ENCODE data around the gene SLC4A2.
A peak's percentile ranks its signal among the peaks of the same experiment; 100 is the strongest.

Gene SLC4A2

GRCh38 chr7:151047976-151048815, 11.2 kb upstream of the SLC4A2 start, which contains the start of gene ASIC3:
ASIC3 (plus strand) TSS chr7:151048531; CDS start chr7:151048886, 355 bp downstream.
- no peaks in the 10 kb centered on the region for H3K4me1 ChIP-seq (ENCODE audit: control insufficient read depth, low read depth, low read length)
- H3K27me3 ChIP-seq (ENCODE audit: control insufficient read depth, insufficient read depth, low read length), result peaks cover 33% of the 10 kb centered on the region
- H3K4me3 ChIP-seq (ENCODE audit: low read length), result no peak within 1 kb of the TSS
- no peak within 1 kb of the TSS for H3K27ac ChIP-seq (ENCODE audit: low read length)
- H3K36me3 ChIP-seq (ENCODE audit: control insufficient read depth, low read depth, low read length), result no peaks in the 10 kb centered on the region
- no peak within 1 kb of the TSS for H3K9ac ChIP-seq (ENCODE audit: low read length)
- H3K9me3 ChIP-seq (ENCODE audit: control insufficient read depth, low read depth, low read length), result no peaks in the 10 kb centered on the region

DNA sequence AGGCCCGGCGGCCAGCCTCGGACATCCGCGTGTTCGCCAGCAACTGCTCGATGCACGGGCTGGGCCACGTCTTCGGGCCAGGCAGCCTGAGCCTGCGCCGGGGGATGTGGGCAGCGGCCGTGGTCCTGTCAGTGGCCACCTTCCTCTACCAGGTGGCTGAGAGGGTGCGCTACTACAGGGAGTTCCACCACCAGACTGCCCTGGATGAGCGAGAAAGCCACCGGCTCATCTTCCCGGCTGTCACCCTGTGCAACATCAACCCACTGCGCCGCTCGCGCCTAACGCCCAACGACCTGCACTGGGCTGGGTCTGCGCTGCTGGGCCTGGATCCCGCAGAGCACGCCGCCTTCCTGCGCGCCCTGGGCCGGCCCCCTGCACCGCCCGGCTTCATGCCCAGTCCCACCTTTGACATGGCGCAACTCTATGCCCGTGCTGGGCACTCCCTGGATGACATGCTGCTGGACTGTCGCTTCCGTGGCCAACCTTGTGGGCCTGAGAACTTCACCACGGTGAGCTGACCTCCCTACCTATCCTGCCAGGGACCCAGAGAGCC, 10.4 kb upstream of the SLC4A2 start:
- no peak overlapping the region for H3K4me3 ChIP-seq (ENCODE audit: low read length)
- no peaks in the 10 kb centered on the region for H3K9me3 ChIP-seq (ENCODE audit: control insufficient read depth, low read depth, low read length)
- H3K4me1 ChIP-seq (ENCODE audit: control insufficient read depth, low read depth, low read length), result no peaks in the 10 kb centered on the region
- H3K27ac ChIP-seq (ENCODE audit: low read length), result no peak overlapping the region
- no peaks in the 10 kb centered on the region for H3K36me3 ChIP-seq (ENCODE audit: control insufficient read depth, low read depth, low read length)
- H3K27me3 ChIP-seq (ENCODE audit: control insufficient read depth, insufficient read depth, low read length), result peaks cover 33% of the 10 kb centered on the region
- H3K9ac ChIP-seq (ENCODE audit: low read length), result no peak overlapping the region

DNA sequence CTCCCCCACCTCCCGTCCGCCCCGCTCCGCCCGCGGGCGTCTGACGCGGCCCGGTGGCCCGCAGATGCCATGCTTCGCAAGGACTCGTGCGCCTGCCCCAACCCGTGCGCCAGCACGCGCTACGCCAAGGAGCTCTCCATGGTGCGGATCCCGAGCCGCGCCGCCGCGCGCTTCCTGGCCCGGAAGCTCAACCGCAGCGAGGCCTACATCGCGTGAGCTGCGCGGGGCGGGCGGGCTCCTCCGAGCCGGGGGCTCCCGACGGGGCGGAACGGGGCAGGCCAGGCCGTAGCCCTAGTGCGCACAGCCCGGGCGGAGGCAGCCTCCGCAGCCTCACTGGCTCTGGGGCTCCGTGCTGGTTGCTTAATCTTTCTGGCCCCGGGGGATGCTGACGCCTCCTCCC, 8.3 kb upstream of the SLC4A2 start:
- no peaks in the 10 kb centered on the region for H3K9me3 ChIP-seq (ENCODE audit: control insufficient read depth, low read depth, low read length)
- H3K27me3 ChIP-seq (ENCODE audit: control insufficient read depth, insufficient read depth, low read length), result peaks cover 39% of the 10 kb centered on the region
- H3K9ac ChIP-seq (ENCODE audit: low read length), result no peak overlapping the region
- H3K4me1 ChIP-seq (ENCODE audit: control insufficient read depth, low read depth, low read length), result no peaks in the 10 kb centered on the region
- H3K27ac ChIP-seq (ENCODE audit: low read length), result no peak overlapping the region
- H3K4me3 ChIP-seq (ENCODE audit: low read length), result peak overlapping the region; percentile 22
- no peaks in the 10 kb centered on the region for H3K36me3 ChIP-seq (ENCODE audit: control insufficient read depth, low read depth, low read length)

GRCh38 chr7:151053096-151053495, 6.3 kb upstream of the SLC4A2 start:
- no peak overlapping the region for H3K9ac ChIP-seq (ENCODE audit: low read length)
- no peaks in the 10 kb centered on the region for H3K9me3 ChIP-seq (ENCODE audit: control insufficient read depth, low read depth, low read length)

GRCh38 chr7:151053751-151054150, 5.6 kb upstream of the SLC4A2 start:
- H3K27ac ChIP-seq (ENCODE audit: low read length), result no peak overlapping the region
- H3K9ac ChIP-seq (ENCODE audit: low read length), result no peak overlapping the region
- peaks cover 11% of the 10 kb centered on the region for H3K4me1 ChIP-seq (ENCODE audit: control insufficient read depth, low read depth, low read length)
- H3K9me3 ChIP-seq (ENCODE audit: control insufficient read depth, low read depth, low read length), result no peaks in the 10 kb centered on the region
- H3K27me3 ChIP-seq (ENCODE audit: control insufficient read depth, insufficient read depth, low read length), result peaks cover 55% of the 10 kb centered on the region
- no peaks in the 10 kb centered on the region for H3K36me3 ChIP-seq (ENCODE audit: control insufficient read depth, low read depth, low read length)
- no peak overlapping the region for H3K4me3 ChIP-seq (ENCODE audit: low read length)

More at GRCh38 chr7:151053096-151053495, 6.3 kb upstream of the SLC4A2 start:
- Histone ChIP-seq H3K27me3 (ENCODE audit: control insufficient read depth, insufficient read depth, low read length) (peaks cover 52% of the 10 kb centered on the region), H3K4me3 (ENCODE audit: low read length) (no peak overlapping the region), H3K36me3 (ENCODE audit: control insufficient read depth, low read depth, low read length) (no peaks in the 10 kb centered on the region), H3K27ac (ENCODE audit: low read length) (no peak overlapping the region), H3K4me1 (ENCODE audit: control insufficient read depth, low read depth, low read length) (peaks cover 6% of the 10 kb centered on the region)

DNA sequence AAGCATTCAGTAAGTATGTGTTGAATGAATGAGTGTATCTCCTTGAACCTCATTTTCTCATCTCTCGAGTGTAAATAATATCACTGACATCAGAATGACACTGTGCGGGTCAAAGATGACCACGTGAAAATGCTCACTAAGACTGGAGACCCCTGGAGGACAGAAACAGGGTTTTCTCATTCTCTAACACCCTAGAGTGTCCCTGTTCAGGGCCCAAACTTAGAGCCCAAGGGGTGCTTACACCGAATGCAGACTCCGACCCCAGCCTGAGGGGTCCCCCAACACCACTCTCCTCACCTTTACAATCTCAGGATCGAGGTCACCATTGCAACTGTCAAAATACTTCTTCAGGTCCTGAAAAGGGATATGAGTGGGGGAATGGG, 3.1 kb upstream of the SLC4A2 start:
- Histone ChIP-seq H3K27me3 (ENCODE audit: control insufficient read depth, insufficient read depth, low read length) (peaks cover 50% of the 10 kb centered on the region), H3K9me3 (ENCODE audit: control insufficient read depth, low read depth, low read length) (no peaks in the 10 kb centered on the region), H3K4me3 (ENCODE audit: low read length) (no peak overlapping the region), H3K4me1 (ENCODE audit: control insufficient read depth, low read depth, low read length) (peaks cover 22% of the 10 kb centered on the region), H3K36me3 (ENCODE audit: control insufficient read depth, low read depth, low read length) (no peaks in the 10 kb centered on the region), H3K9ac (ENCODE audit: low read length) (no peak overlapping the region), H3K27ac (ENCODE audit: low read length) (no peak overlapping the region)

GRCh38 chr7:151056666-151057505, 2.5 kb upstream of the SLC4A2 start:
- no peak overlapping the region for H3K27ac ChIP-seq (ENCODE audit: low read length)
- no peaks in the 10 kb centered on the region for H3K9me3 ChIP-seq (ENCODE audit: control insufficient read depth, low read depth, low read length)
- peaks cover 28% of the 10 kb centered on the region for H3K4me1 ChIP-seq (ENCODE audit: control insufficient read depth, low read depth, low read length)
- peaks cover 49% of the 10 kb centered on the region for H3K27me3 ChIP-seq (ENCODE audit: control insufficient read depth, insufficient read depth, low read length)
- H3K36me3 ChIP-seq (ENCODE audit: control insufficient read depth, low read depth, low read length), result no peaks in the 10 kb centered on the region
- peak overlapping the region; percentile 84 for H3K4me3 ChIP-seq (ENCODE audit: low read length)
- H3K9ac ChIP-seq (ENCODE audit: low read length), result no peak overlapping the region

GRCh38 chr7:151057506-151057988, 1.8 kb upstream of the SLC4A2 start, which contains the start of gene CDK5:
CDK5 (minus strand) TSS chr7:151057897; CDS start chr7:151057848, 49 bp downstream.
- Histone ChIP-seq H3K36me3 (ENCODE audit: control insufficient read depth, low read depth, low read length) (no peaks in the 10 kb centered on the region), H3K27me3 (ENCODE audit: control insufficient read depth, insufficient read depth, low read length) (peaks cover 43% of the 10 kb centered on the region), H3K27ac (ENCODE audit: low read length) (no peak within 1 kb of the TSS), H3K4me1 (ENCODE audit: control insufficient read depth, low read depth, low read length) (peaks cover 31% of the 10 kb centered on the region), H3K4me3 (ENCODE audit: low read length) (peak within 1 kb of the TSS; percentile 84), H3K9ac (ENCODE audit: low read length) (peak within 1 kb of the TSS; percentile 29), H3K9me3 (ENCODE audit: control insufficient read depth, low read depth, low read length) (no peaks in the 10 kb centered on the region)

DNA sequence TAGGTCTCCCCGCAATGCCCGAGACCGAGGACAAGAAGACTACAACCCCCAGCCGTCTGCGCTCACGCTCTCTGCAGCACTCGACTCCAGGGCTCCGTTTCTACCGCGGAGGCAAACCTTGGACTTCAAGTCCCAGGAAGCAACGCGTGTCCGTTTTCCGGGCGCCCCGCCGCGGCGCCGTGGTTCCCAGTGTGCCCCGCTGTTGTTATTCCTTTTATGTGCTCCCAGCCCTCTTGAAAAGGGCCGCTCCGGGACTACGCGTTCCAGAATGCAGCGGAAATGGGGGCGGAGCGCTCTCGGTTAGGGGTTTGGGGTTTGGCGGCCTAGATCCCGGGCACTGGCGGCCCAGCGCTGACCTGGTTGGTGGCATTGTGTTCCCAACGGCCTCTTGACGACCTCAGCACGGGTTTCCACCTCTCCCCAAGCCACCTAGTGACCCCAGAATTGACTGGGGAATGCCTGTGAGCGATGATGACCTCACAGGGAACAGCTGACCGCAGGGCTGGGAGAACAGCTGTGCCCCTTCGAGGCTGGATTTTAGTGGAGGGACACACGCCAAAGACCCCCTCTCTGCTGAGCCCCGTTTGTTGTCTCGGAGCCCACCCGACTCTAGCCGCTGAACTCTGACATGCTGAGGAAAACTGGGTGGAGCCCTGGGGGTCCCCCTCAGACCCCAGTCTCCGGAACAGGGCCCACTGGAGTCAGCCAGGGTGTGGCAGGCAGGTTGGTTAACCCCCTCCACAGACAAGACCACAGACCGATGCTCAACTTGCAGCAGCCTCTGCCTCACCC, 1.2 kb upstream of the SLC4A2 start:
- peak overlapping the region; percentile 84 for H3K4me3 ChIP-seq (ENCODE audit: low read length)
- no peaks in the 10 kb centered on the region for H3K36me3 ChIP-seq (ENCODE audit: control insufficient read depth, low read depth, low read length)
- H3K4me1 ChIP-seq (ENCODE audit: control insufficient read depth, low read depth, low read length), result peaks cover 31% of the 10 kb centered on the region
- H3K27ac ChIP-seq (ENCODE audit: low read length), result no peak overlapping the region
- H3K27me3 ChIP-seq (ENCODE audit: control insufficient read depth, insufficient read depth, low read length), result peaks cover 40% of the 10 kb centered on the region
- no peaks in the 10 kb centered on the region for H3K9me3 ChIP-seq (ENCODE audit: control insufficient read depth, low read depth, low read length)
- H3K9ac ChIP-seq (ENCODE audit: low read length), result peak overlapping the region; percentile 29

- H3K4me3 ChIP-seq (ENCODE audit: low read length), result peak overlapping the region; percentile 78
- peaks cover 40% of the 10 kb centered on the region for H3K27me3 ChIP-seq (ENCODE audit: control insufficient read depth, insufficient read depth, low read length)
- H3K9me3 ChIP-seq (ENCODE audit: control insufficient read depth, low read depth, low read length), result no peaks in the 10 kb centered on the region
- peaks cover 31% of the 10 kb centered on the region for H3K4me1 ChIP-seq (ENCODE audit: control insufficient read depth, low read depth, low read length)
- H3K9ac ChIP-seq (ENCODE audit: low read length), result peak overlapping the region; percentile 29
- H3K27ac ChIP-seq (ENCODE audit: low read length), result no peak overlapping the region
- H3K36me3 ChIP-seq (ENCODE audit: control insufficient read depth, low read depth, low read length), result no peaks in the 10 kb centered on the region
Measured at GRCh38 chr7:151058781-151059366, 515 bp upstream of the SLC4A2 start.

Measured in iPS-18a (cell line).